IPS-11a (cell line): ENCODE results near the gene CEP162.
"Not testable (repeated sequence)": the region's sequence is repeated elsewhere in the genome, so short reads cannot be mapped to it uniquely, and the experiment has no call there.

Experiments
- H3K4me3 ChIP-seq: one replicate; pipeline ENCODE4 v1.5.1; 2013; ENCODE audit warnings: low read depth, low read length, control low read depth

CEP162 gene

GRCh38 chr6:84093441-84094435 lies 133.7 kb downstream of the CEP162 start:
- H3K4me3 ChIP-seq: no peak overlapping the region

- H3K4me3 ChIP-seq: no peak overlapping the region
Measured at GRCh38 chr6:84089552-84089951, 137.9 kb downstream of the CEP162 start.

GRCh38 chr6:84089081-84089480 lies 138.4 kb downstream of the CEP162 start:
- no peak overlapping the region for H3K4me3 ChIP-seq

- H3K4me3 ChIP-seq: no peak overlapping the region
Measured at GRCh38 chr6:84086545-84087429, 140.7 kb downstream of the CEP162 start.

DNA sequence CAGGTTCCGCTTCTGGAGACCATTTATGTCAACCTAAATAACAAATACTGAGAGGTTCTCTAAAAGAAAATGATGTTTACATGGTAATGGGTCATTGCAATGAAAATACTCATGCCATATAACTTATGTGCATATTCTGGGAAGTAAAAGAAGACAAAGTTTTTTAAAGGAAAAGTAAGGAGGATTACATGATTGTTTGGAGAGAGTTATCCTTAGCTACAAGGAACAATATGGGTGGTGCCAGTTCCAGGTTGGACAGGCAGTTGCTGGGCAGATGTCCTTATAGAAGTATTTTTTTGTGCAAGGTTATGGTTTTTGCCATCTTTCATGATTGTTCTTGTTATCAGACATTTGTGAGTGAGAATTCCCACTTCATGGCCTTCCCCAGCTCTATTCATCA lies 141.4 kb downstream of the CEP162 start:
- H3K4me3 ChIP-seq: no peak overlapping the region

DNA sequence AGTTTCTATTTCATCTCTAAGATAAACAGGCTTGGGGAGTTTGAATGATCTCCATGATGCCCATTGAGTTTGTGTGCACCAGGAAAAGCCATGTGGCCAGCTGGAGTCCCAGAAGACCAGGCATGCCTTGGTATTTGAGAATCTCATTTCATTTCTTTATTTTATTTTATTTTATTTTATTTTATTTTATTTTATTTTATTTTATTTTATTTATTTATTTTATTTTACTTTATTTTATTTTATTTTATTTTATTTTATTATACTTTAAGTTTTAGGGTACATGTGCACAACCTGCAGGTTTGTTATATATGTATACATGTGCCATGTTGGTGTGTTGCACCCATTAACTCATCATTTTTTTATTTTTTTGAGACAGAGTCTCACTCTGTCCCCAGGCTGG lies 142.7 kb downstream of the CEP162 start:
- not testable (repeated sequence) for H3K4me3 ChIP-seq

GRCh38 chr6:84082689-84083265 lies 144.7 kb downstream of the CEP162 start:
- no peak overlapping the region for H3K4me3 ChIP-seq

DNA sequence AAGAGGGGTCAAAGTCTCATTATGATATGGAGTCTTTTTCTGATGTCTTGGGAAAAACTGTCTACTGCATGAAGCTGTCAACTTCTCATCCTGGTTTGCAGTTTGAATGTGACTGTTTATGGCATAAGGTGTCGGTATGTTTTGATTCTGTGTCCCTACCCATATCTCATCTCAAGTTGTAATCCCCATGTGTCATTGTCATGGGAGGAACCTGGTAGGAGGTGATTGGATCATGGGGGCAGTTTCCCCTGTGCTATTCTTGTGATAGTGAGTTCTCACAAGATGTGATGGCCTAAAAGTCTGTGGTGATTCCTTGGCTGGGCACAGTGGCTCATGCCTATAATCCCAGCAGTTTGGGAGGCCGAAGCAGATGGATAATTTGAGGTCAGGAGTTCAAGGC lies 146.2 kb downstream of the CEP162 start:
- no peak overlapping the region for H3K4me3 ChIP-seq

DNA sequence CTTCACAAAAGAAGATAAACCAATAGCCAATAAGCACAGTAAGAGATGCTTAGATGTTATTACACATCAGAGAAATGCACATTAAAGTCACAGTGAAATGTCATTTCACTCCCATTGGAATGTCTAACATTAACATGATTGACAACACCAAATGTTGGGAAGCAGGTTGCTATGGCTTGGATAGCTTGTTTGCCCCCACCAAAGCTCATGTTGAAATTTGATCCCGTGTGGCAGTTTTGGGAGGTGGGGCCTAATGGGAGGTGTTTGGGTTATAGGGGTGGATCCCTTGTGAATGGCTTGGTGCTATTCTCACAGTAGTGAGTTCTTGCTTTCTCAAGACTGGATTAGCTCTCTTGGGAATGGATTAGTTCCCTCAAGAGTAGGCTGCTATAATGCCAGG lies 149.1 kb downstream of the CEP162 start:
- no peak overlapping the region for H3K4me3 ChIP-seq

GRCh38 chr6:84077645-84078044 lies 149.8 kb downstream of the CEP162 start:
- H3K4me3 ChIP-seq: no peak overlapping the region

GRCh38 chr6:84074988-84075781 lies 152.3 kb downstream of the CEP162 start:
- no peak overlapping the region for H3K4me3 ChIP-seq
